ENCODE measurements around the gene RAD51AP1. TPM values are rescaled to one million over a fixed set of nuclear protein-coding genes. Genes with fewer than 3 reads are reported as not detected.

Gene RAD51AP1
- total RNA-seq, 2 donors from 2014 or later = 21.4 to 34.4 TPM

GRCh38 chr12:4526923-4527546, 11.7 kb upstream of the RAD51AP1 start:
- DNase-seq (ENCODE audit: low spot score) = no peak
- no peaks in the 10 kb centered on the region for H3K4me1 Mint-ChIP-seq (ENCODE audit: low read depth in 2 of 2)
- H3K27me3 Mint-ChIP-seq = no peaks in the 10 kb centered on the region
- H3K4me3 Mint-ChIP-seq = no peak overlapping the region
- no peaks in the 10 kb centered on the region for H3K36me3 Mint-ChIP-seq
- no peaks in the 10 kb centered on the region for H3K9me3 Mint-ChIP-seq
- ATAC-seq = no peak
- no peak overlapping the region for H3K27ac Mint-ChIP-seq

DNA sequence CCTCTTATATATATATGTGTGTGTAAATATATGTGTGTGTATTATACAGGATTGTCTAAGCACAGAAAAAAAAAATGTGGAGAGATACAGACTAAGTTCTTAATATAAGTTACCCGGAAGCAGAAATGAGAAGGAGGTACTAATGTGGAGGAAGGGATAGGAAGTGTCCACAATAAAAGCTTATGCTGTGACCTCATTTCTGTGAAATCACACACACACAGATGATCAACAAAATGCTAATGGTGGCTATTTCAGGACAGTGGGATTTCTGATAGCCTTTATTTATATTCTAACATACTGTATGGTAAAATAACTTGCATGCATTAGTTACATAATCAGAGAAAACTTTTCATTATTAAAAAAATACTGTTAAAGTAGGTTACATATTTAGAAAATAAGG, 8.5 kb upstream of the RAD51AP1 start:
- H3K4me1 Mint-ChIP-seq (ENCODE audit: low read depth in 2 of 2) = no peaks in the 10 kb centered on the region
- no peak overlapping the region for H3K27ac Mint-ChIP-seq
- no peaks in the 10 kb centered on the region for H3K9me3 Mint-ChIP-seq
- ATAC-seq (no peak), DNase-seq (ENCODE audit: low spot score) (no peak)
- H3K4me3 Mint-ChIP-seq = no peak overlapping the region
- H3K27me3 Mint-ChIP-seq = no peaks in the 10 kb centered on the region
- no peaks in the 10 kb centered on the region for H3K36me3 Mint-ChIP-seq

DNA sequence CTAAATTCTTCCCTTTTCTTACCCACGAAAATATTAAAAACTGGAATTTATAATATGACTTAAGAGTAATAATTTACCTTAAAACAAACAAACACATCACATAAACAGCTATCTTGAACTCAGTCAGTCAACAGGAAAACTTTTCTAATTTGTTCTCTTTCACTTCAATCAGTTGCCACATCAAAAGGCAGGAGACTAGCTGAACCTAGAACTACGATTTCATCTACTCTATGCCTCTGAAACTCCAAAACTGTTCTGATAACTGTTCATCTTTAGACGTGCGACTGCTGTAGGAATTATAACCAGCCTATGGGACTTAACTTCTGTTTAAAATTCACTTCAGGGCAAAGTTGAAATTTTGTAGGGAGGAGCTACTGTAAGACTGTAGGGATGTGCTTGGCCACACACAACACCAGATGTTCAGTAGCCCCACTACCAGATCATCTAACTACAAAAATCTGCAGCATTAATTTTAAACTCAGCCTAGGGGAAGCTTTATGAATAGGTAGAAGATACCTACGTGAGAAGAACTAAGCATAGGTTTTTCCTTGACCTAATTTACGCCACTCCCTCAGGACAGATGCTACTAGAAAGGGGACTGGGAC, 7.6 kb upstream of the RAD51AP1 start:
- ATAC-seq = no peak
- Mint-ChIP-seq H3K36me3 (no peaks in the 10 kb centered on the region), H3K4me3 (no peak overlapping the region), H3K9me3 (no peaks in the 10 kb centered on the region), H3K27ac (no peak overlapping the region), H3K4me1 (ENCODE audit: low read depth in 2 of 2) (no peaks in the 10 kb centered on the region), H3K27me3 (no peaks in the 10 kb centered on the region)
- DNase-seq (ENCODE audit: low spot score) = no peak

- DNase-seq (ENCODE audit: low spot score) = no peak
- no peak overlapping the region for H3K27ac Mint-ChIP-seq
- no peaks in the 10 kb centered on the region for H3K36me3 Mint-ChIP-seq
- H3K4me3 Mint-ChIP-seq = no peak overlapping the region
- ATAC-seq = no peak
- H3K9me3 Mint-ChIP-seq = no peaks in the 10 kb centered on the region
- H3K4me1 Mint-ChIP-seq (ENCODE audit: low read depth in 2 of 2) = peaks cover 17 to 25% of the 10 kb centered on the region in 2 donors
- H3K27me3 Mint-ChIP-seq = no peaks in the 10 kb centered on the region
Observed at GRCh38 chr12:4535092-4535491, 3.6 kb upstream of the RAD51AP1 start.

DNA sequence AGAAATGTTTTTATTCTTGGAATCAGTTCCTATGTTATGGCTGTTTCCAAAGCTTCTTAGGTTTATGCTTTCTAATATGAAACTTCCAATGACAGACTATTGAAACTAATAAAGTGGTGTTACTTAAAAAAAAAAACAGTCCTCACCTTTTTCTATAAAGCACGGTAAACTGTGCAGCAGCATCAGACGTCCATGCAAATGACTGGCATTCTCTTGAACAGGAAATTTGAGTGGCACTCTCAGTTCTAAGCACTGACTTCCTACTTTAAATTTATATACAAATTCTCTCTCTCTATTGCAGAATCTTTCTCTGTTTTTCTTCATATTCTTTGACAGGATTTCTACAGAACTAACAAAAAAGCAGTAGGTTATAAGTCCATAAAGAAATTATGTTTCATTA, 2.8 kb upstream of the RAD51AP1 start:
- no peaks in the 10 kb centered on the region for H3K36me3 Mint-ChIP-seq
- H3K27ac Mint-ChIP-seq = peak overlapping the region in 1 of 2 donors; percentile 100
- no peak for ATAC-seq

GRCh38 chr12:4539167-4539870, 629 bp downstream of the RAD51AP1 start:
- Mint-ChIP-seq H3K4me3 (peak overlapping the region; percentile 95), H3K27ac (peak overlapping the region; percentile 97 to 100), H3K36me3 (peaks cover 4% of the 10 kb centered on the region)

More for the DNA sequence above, 2.8 kb upstream of the RAD51AP1 start:
- Mint-ChIP-seq H3K9me3 (no peaks in the 10 kb centered on the region), H3K4me3 (no peak overlapping the region), H3K27me3 (no peaks in the 10 kb centered on the region), H3K4me1 (ENCODE audit: low read depth in 2 of 2) (peaks cover 17 to 26% of the 10 kb centered on the region in 2 donors)
- no peak for DNase-seq (ENCODE audit: low spot score)

DNA sequence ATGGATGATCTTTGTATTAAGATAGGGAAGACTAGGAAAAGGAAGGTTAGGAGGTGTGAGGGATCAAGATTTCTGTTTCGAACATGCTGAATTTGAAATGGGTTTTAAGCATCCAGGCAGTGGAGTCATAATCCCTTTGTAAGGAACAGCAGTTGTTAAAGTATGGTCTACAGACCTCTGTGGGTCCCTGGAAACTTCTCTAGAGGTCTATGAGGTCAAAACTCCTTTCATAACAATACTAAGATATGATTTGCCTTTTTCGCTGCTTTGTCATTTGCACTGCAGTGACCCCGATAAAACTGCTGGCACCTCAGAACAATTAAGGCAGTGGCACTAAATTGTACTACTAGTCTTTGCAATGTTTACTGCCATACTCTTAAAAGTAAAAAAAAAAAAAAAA, 1.5 kb downstream of the RAD51AP1 start:
- Mint-ChIP-seq H3K27me3 (no peaks in the 10 kb centered on the region), H3K36me3 (peaks cover 13% of the 10 kb centered on the region), H3K4me3 (peak overlapping the region; percentile 95), H3K27ac (peak overlapping the region; percentile 97 to 100), H3K4me1 (ENCODE audit: low read depth in 2 of 2) (peaks cover 17 to 26% of the 10 kb centered on the region in 2 donors), H3K9me3 (no peaks in the 10 kb centered on the region)
- DNase-seq (ENCODE audit: low spot score) (no peak), ATAC-seq (no peak)

More at GRCh38 chr12:4539167-4539870, 629 bp downstream of the RAD51AP1 start:
- ATAC-seq = no peak
- DNase-seq (ENCODE audit: low spot score) = no peak
- no peaks in the 10 kb centered on the region for H3K9me3 Mint-ChIP-seq
- H3K4me1 Mint-ChIP-seq (ENCODE audit: low read depth in 2 of 2) = peaks cover 17 to 26% of the 10 kb centered on the region in 2 donors
- H3K27me3 Mint-ChIP-seq = no peaks in the 10 kb centered on the region

GRCh38 chr12:4540638-4541037, 1.9 kb downstream of the RAD51AP1 start:
- Mint-ChIP-seq H3K27me3 (no peaks in the 10 kb centered on the region), H3K27ac (no peak overlapping the region), H3K4me3 (no peak overlapping the region), H3K4me1 (ENCODE audit: low read depth in 2 of 2) (peaks cover 17 to 26% of the 10 kb centered on the region in 2 donors), H3K9me3 (no peaks in the 10 kb centered on the region), H3K36me3 (peaks cover 13% of the 10 kb centered on the region)
- no peak for DNase-seq (ENCODE audit: low spot score)
- ATAC-seq = no peak

DNA sequence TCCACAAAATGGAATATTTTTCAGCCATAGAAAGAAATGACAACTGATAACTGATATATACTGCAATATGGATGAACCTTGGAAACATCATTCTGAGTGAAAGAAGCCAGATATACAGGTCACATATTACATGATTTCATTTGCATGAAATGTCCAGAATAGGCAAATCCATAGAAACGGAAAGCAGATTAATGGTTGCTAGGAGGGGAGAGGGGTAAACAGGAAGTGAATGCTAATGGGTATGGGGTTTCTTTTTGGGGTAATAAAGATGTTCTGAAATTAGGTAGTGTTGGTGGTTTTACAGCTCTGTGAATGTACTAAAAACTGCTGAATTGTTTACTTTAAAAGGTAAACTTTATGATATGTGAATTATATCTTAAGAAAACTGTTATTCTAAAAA, 6.5 kb downstream of the RAD51AP1 start:
- Mint-ChIP-seq H3K9me3 (no peaks in the 10 kb centered on the region), H3K4me3 (no peak overlapping the region), H3K36me3 (peaks cover 13% of the 10 kb centered on the region), H3K27ac (no peak overlapping the region), H3K27me3 (no peaks in the 10 kb centered on the region), H3K4me1 (ENCODE audit: low read depth in 2 of 2) (peaks cover 0 to under 1% of the 10 kb centered on the region in 2 donors)
- no peak for DNase-seq (ENCODE audit: low spot score)
- ATAC-seq = no peak

- ATAC-seq (no peak), DNase-seq (ENCODE audit: low spot score) (no peak)
- peaks cover 0 to 4% of the 10 kb centered on the region in 2 donors for H3K4me1 Mint-ChIP-seq (ENCODE audit: low read depth in 2 of 2)
- H3K36me3 Mint-ChIP-seq = peaks cover 5% of the 10 kb centered on the region
- no peak overlapping the region for H3K27ac Mint-ChIP-seq
- H3K27me3 Mint-ChIP-seq = no peaks in the 10 kb centered on the region
- H3K4me3 Mint-ChIP-seq = no peak overlapping the region
- H3K9me3 Mint-ChIP-seq = no peaks in the 10 kb centered on the region
Observed at GRCh38 chr12:4552191-4552590, 13.5 kb downstream of the RAD51AP1 start.

GRCh38 chr12:4553943-4554342, 15.3 kb downstream of the RAD51AP1 start:
- no peak for DNase-seq (ENCODE audit: low spot score)
- no peaks in the 10 kb centered on the region for H3K27me3 Mint-ChIP-seq
- no peak for ATAC-seq
- peaks cover 0 to 4% of the 10 kb centered on the region in 2 donors for H3K4me1 Mint-ChIP-seq (ENCODE audit: low read depth in 2 of 2)
- H3K4me3 Mint-ChIP-seq = no peak overlapping the region
- no peaks in the 10 kb centered on the region for H3K9me3 Mint-ChIP-seq
- peaks cover 5% of the 10 kb centered on the region for H3K36me3 Mint-ChIP-seq
- no peak overlapping the region for H3K27ac Mint-ChIP-seq

- Mint-ChIP-seq H3K36me3 (peaks cover 10% of the 10 kb centered on the region), H3K4me1 (ENCODE audit: low read depth in 2 of 2) (peaks cover 0 to 4% of the 10 kb centered on the region in 2 donors), H3K27me3 (no peaks in the 10 kb centered on the region), H3K27ac (no peak overlapping the region), H3K9me3 (no peaks in the 10 kb centered on the region), H3K4me3 (no peak overlapping the region)
- ATAC-seq = no peak
- no peak for DNase-seq (ENCODE audit: low spot score)
Observed at GRCh38 chr12:4555804-4556203, 17.1 kb downstream of the RAD51AP1 start.

DNA sequence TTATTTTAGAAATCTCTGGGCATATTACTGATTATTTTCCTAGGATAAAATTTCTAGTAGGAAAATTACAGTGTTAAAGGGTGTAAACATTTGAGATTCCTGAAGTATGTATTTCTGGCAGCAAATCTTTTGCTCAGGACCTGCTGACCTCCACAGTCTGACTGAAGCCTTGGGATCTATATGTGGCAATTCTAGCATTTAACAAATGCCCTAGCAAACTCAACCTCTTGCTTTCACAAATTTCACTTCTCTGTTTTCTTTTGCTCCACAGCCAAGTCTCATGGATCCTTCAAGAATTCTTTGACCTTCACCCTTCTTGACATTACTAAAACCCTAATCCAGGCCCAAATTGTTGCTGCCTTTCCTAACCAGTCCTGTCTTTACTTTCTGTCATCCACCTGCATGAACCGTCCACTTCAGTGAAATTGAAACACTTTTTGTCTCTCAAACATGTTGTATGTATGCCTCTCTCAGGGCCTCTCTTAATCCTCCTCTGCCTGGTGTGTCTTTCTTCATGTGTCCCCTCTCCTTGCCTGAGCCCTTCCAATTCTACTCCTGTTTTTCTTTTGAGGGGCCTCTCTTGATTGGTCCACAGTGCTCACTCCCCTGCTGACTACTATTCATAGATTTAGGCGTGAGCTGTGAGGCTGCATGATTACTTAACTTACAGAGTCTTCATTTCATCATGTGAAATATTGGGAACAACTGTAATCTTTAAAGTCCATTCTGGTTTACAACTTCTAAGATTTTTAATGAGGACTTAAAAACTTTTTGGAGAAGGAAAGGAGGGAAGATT, 18.2 kb downstream of the RAD51AP1 start:
- DNase-seq (ENCODE audit: low spot score) (no peak), ATAC-seq (no peak)
- H3K36me3 Mint-ChIP-seq = peaks cover 9% of the 10 kb centered on the region
- H3K27me3 Mint-ChIP-seq = no peaks in the 10 kb centered on the region
- H3K9me3 Mint-ChIP-seq = no peaks in the 10 kb centered on the region
- no peak overlapping the region for H3K4me3 Mint-ChIP-seq
- H3K4me1 Mint-ChIP-seq (ENCODE audit: low read depth in 2 of 2) = peaks cover 0 to 3% of the 10 kb centered on the region in 2 donors
- H3K27ac Mint-ChIP-seq = no peak overlapping the region

Data from natural killer cell treated with Interleukin-12 subunit alpha and Interleukin-12 subunit beta and Interleukin-15 and Interleukin-18, amount 100 ng/mL, for 72 hours (primary cell).